Left colon (tissue), 2 donors: ENCODE measurements around the gene AFDN. TPM values are rescaled to one million over a fixed set of nuclear protein-coding genes. Genes with fewer than 3 reads are reported as not detected.

Experiments used
- ATAC-seq: fragments of 200-7000 bp; cut with Tn5 transposase; one replicate; pipeline ENCODE4 v1.9.1; 2020; ENCODE audit warnings: mild to moderate bottlenecking, moderate library complexity
- DNase-seq, 2 donors: peaks; one replicate each; pipeline ENCODE4 v3.0.0-alpha.2; 2020
- intact Hi-C, 2 donors: fragments of 100-400 bp; cut with DNase I in 1 of 2; cut with micrococcal nuclease in 1 of 2; formaldehyde crosslinking; loops; one replicate each; pipeline versions ENCODE4 v1.11.2 to v1.14.0; 2022; cut with DNase I, micrococcal nuclease
- total RNA-seq, 2 donors: library from RNA; stranded (reverse); fragmentation: NEBNext Ultra II Directional; extraction: Animal tissue kit (Norgen Biotek cat#: 25700); gene quantifications; one replicate each; pipeline ENCODE4 v1.2.1, GENCODE V29; 2021
- donor health status: DM: no; HTN: no; CAD: no.
- donor health status: DM: yes; HTN: yes; CAD: no.

The AFDN gene
- total RNA-seq, 2 donors from 2014 or later: 194 to 228 TPM

- intact Hi-C loops: no loop called here
- peak in 1 of 2 donors; percentile 48 for DNase-seq
- peak; percentile 41 for ATAC-seq
Observed at GRCh38 chr6:167794161-167795157, 32.3 kb upstream of the AFDN start.

- intact Hi-C loops: no loop called here
- no peak for DNase-seq
- peak; percentile 8 for ATAC-seq
Observed at GRCh38 chr6:167795321-167795811, 31.3 kb upstream of the AFDN start.

DNA sequence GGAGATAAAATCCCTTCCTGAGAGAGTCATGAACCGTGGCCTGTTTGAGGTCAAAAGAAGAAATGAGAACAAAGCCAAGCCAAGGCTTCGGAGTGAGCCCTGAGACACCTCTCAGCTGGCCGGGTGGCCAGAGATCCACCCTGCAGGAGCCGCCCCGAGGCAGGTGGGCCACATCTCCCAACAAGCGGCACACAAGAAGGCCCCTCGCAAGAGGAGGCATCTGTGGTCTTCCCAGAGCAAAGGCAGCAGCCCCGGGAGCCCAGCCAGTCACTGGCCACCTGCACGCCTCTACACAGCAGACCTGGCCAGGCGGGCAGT is 30.9 kb upstream of the AFDN start:
- ATAC-seq (no peak), DNase-seq (no peak)
- intact Hi-C loops: no loop called here

GRCh38 chr6:167796192-167796981 is 30.3 kb upstream of the AFDN start:
- DNase-seq (peak; percentile 71 to 80), ATAC-seq (peak; percentile 67)
- intact Hi-C loops: no loop called here

GRCh38 chr6:167797011-167797471 is 29.7 kb upstream of the AFDN start:
- intact Hi-C loops: no loop called here
- DNase-seq (peak; percentile 79 to 82), ATAC-seq (peak; percentile 80)

DNA sequence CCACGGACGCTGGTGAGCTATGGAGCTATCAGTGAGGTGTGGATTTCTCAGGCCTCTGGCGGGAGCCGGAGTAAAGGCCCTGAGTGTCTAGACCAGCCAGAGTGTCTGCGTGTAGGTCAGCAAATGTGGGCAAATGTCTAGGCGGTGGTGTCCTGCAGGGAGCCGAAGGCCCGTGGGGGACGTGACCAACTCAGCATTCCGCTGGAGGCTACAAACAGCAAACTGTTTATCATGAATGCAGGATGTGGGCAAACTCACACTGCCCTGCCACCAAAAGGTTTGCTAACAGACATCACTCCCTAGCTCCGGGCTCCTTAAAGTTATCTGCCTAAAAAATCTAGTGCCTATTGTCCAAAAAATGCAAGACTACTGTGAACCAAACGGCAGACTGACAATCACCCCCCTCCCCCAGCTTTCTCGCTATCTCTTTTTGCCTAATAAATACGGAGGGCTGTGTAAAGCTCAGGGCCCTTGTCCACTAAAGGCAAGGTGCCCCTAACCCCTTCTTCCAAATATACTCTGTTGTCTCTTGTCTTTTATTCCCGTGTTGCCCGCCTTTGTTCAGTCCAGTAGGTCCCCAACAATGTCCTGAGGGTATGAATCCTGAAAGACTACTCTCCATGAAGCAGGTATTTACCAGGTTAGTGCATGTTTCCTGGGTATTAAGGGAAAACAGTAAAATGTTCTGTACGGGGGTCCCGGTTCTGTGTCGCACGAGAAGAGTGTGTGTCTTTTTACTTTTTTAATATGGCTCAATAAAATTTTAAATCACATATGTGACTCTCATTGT is 29.0 kb upstream of the AFDN start:
- DNase-seq (no peak), ATAC-seq (no peak)
- intact Hi-C loops: no loop called here

DNA sequence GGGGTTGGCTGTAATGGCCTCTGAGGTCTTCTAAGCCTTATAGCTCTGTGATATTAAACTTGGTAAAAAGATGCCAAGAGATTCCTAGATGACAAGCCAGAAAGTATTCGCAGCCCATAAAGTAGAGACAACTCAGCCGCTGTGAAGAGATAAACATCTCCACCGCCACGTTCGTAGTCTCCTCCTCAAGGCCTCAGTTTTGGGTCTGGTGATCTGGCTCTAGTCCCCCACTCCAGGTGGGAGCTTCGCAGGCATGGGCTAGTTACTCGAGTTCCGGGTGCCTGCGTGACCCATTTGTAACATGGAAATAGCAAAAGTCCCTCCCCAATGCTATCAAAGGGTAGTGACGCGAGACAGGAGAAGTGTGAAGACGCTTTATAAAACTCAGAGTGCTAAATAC is 28.3 kb upstream of the AFDN start:
- intact Hi-C loops: no loop called here

GRCh38 chr6:167799033-167799821 is 27.5 kb upstream of the AFDN start:
- intact Hi-C loops: no loop called here
- DNase-seq: no peak
- no peak for ATAC-seq

More for the DNA sequence above, 28.3 kb upstream of the AFDN start:
- ATAC-seq (no peak), DNase-seq (no peak)

DNA sequence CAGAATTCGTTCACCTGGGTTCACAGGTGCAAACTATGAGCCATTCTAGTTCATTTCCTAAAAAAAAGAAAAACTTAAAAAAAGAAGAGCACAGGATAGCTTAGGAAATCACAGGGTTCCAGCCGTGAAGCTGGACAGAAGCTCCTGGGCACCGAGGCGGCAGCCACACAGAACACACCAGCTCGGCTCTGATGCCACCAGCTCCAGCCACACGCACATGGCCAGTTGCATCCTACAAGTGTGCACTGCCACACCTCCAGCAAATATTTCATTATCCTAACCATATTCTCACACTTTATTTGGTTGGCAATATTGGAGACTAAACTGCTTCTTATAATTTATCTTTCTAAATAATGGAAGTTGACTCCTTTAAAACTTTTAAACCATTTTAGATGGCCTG is 26.2 kb upstream of the AFDN start:
- intact Hi-C loops: no loop called here
- no peak for DNase-seq
- no peak for ATAC-seq

DNA sequence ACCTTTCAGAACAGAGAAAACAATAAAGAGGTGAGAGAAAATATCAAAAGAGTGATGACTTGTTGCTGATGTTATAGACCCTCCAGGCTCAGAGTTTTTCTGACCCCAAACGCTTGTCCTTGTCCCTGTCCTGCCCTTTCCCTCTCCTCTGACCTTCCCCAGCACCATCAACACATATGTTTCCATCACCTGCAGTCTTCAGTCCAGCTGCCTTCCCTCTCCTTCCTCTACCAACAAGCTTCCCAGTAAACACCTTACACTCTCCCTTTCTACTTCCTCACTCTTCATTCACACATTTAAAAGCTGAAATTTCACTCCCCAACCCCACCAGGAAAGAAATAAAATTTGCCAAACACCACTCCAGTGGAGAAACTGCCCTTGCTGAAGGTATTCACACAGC is 25.4 kb upstream of the AFDN start:
- intact Hi-C loops: no loop called here
- ATAC-seq (no peak), DNase-seq (no peak)

- ATAC-seq (no peak), DNase-seq (no peak)
- intact Hi-C loops: no loop called here
Observed at GRCh38 chr6:167802339-167802738, 24.4 kb upstream of the AFDN start.

DNA sequence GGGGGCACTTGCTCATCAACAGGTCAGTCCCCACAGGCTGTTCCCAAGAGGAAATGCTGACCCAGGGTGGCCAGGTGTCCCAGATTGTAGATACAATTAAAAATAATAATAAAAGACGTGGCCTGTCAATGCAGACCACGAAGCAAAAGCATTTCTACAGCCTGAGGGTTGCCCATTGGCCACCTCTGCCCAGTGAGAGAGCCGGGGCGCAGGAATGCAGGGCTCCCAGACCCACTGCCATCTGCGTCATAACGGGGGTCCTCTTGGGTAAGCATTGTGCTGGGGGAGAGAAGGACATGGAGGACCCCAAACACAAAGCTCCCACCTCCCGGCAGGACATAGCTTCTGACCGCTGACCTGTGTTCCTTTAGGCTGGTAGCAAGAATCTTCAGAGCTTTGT is 22.9 kb upstream of the AFDN start:
- DNase-seq: no peak
- intact Hi-C loops: no loop called here
- ATAC-seq: no peak

DNA sequence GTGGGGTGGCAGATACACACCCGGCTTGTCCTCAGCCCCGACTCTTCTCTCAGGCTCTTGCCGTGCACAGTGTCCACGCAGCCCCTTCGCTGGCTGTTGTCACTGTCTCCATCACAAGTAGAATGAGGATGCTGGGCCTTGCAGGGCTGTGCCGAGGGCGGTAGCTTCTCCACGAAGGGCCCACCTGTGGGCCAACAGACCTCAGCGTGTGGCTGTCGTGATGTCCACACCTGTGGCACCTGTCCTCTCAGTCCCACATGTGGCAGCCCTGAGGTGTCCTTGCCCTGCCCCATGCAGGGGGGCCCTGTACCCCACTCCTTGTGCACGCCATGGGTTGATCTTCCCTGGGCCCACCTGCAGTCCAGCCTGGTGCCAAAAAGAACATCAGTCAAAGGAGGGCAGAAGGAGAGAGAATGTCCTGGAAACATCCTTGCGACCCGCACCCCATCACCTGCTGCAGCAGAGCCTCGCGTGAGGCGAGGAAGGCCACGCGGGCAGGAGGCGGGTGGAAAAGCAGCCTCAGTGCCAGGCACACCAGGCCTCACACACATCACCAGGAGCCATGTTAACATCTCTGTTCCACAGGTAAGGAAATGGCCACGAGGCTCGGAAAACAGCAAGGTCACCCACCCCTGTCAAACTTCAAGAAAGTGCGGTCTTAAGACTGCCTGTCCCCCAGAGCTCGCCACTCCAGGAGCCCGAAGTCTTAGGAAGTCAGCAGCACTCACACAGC is 22.3 kb upstream of the AFDN start:
- DNase-seq (no peak), ATAC-seq (no peak)
- intact Hi-C loops: no loop called here

DNA sequence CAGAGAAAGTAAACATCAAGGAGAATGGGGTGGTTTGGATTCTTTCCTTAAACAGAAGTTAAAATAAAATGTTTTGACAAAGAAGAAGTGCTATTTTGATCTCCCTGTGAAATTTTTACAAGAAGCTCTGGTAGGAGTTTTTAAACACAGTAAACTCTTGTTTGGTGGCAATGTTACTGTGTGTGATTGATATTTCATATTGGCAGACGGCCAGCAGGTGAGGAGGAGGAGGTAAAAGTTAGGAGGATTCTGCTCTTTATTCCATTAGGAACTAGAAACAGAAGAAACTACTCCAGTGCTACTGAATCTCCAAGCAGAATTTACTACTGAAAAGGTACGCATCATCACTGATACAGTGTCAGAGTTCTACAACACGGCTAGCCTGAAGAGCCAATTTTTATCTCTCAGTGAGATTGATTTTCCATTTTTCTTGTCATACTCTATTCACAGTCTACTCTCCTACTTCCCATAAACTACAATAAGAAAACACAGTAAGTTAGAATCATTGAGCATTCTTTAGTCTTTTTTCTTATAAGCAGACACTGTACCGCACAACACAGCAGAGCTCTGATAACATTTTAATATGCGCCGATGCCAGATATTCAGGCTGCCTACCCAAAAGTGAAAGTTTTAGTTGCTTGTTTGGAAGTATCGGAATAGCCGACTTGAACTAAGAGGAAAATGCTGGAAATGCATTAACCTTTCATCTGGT is 21.2 kb upstream of the AFDN start:
- intact Hi-C loops: no loop called here
- DNase-seq (no peak), ATAC-seq (peak; percentile 23)

- intact Hi-C loops: no loop called here
- ATAC-seq (peak; percentile 93), DNase-seq (peak; percentile 33 to 58)
Observed at GRCh38 chr6:167806061-167806700, 20.5 kb upstream of the AFDN start.

DNA sequence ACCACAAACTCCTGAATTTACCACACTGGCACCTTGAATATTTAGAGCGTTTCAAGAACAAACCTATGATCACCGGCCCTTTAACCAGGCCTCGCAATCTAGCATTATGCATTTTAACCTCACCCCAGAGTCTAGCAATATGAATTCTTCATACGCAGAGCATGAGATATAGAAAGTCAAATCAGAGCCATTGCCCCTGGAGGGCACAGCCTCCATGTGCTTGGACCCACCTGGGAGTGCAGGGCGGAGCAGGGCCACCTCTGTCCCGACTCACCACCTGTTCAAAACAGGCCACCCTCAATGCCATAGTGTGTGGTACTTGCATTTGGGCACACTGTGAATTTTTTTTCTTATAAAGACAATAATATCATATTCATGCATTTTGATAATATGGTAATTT is 19.5 kb upstream of the AFDN start:
- intact Hi-C loops: no loop called here
- DNase-seq: no peak

DNA sequence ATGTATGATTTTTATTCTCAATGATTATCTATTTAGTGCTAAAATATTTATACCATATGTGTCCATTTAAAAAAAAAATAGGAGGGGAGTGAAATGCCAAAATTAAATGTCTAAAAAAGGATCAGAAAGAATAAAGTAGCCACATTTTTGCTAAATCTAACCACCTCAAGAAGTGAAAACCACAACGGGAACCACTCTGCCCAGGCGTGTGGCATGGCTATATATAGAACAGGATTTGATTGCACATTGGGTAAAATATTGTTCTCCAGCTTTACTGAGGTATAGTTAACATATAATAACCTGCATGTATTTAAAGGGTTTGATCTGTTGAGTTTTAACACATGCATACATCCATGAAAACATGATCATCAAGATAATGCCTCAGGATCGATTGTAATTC is 19.0 kb upstream of the AFDN start:
- intact Hi-C loops: no loop called here
- DNase-seq: no peak
- no peak for ATAC-seq

More for the DNA sequence above, 19.5 kb upstream of the AFDN start:
- no peak for ATAC-seq
